Cardiac fibroblast (primary cell): Measurements from ENCODE around the gene NFKBIB.
"Not testable (repeated sequence)": the region's sequence is repeated elsewhere in the genome, so short reads cannot be mapped to it uniquely, and the experiment has no call there.

Experiments
- DNase-seq, 2 donors: peaks; one replicate each; pipeline versions ENCODE4 v3.0.0 to v3.0.0-alpha.2; 2010; ENCODE audit warnings: low read depth in 2 of 2
- H3K4me3 ChIP-seq, 2 donors: replicated peaks in 1 of 2; 1 replicate in 1 of 2; 2 replicates in 1 of 2; pipeline ENCODE4 v1.5.1; 2011; ENCODE audit warnings: low read depth in 2 of 2, low read length in 2 of 2, mild to moderate bottlenecking in 2 of 2, moderate library complexity in 1 of 2
- CTCF ChIP-seq: IDR thresholded peaks from one replicate; pipeline ENCODE4 v1.5.1; 2011; ENCODE audit warnings: low read depth, mild to moderate bottlenecking, low read length, inconsistent platforms

NFKBIB gene

GRCh38 chr19:38878575-38879399, 21.0 kb upstream of the NFKBIB start:
- no peak for TF ChIP-seq CTCF
- no peak for DNase-seq
- H3K4me3 ChIP-seq, result no peak overlapping the region

- no peak for DNase-seq
- TF ChIP-seq CTCF, result no peak
- no peak overlapping the region for H3K4me3 ChIP-seq
These were observed 20.4 kb upstream of the NFKBIB start for GRCh38 chr19:38879400-38879751.

GRCh38 chr19:38880076-38880881, 19.5 kb upstream of the NFKBIB start:
- no peak for DNase-seq
- TF ChIP-seq CTCF, result no peak
- no peak overlapping the region for H3K4me3 ChIP-seq

GRCh38 chr19:38880882-38881609, 18.7 kb upstream of the NFKBIB start:
- TF ChIP-seq CTCF, result no peak
- no peak overlapping the region for H3K4me3 ChIP-seq
- DNase-seq, result no peak

GRCh38 chr19:38883286-38883685, 16.5 kb upstream of the NFKBIB start:
- no peak for DNase-seq
- H3K4me3 ChIP-seq, result no peak overlapping the region
- TF ChIP-seq CTCF, result no peak

- DNase-seq, H3K4me3 ChIP-seq: not testable (repeated sequence)
These were observed 15.1 kb upstream of the NFKBIB start for GRCh38 chr19:38884691-38885090.

- no peak for DNase-seq
- H3K4me3 ChIP-seq, result no peak overlapping the region
- TF ChIP-seq CTCF, result no peak
These were observed 10.9 kb upstream of the NFKBIB start for GRCh38 chr19:38888876-38889275.
